ENCODE data around the gene COL5A1.

The COL5A1 gene

GRCh38 chr9:134656334-134657006 lies 14.9 kb downstream of the COL5A1 start:
- no peak overlapping the region for H3K27ac ChIP-seq (replicated peaks)
- no peak overlapping the region for H3K4me3 ChIP-seq (replicated peaks; ENCODE audit: insufficient read depth, low read length)
- H3K27me3 ChIP-seq (ENCODE audit: insufficient read depth, poor library complexity, severe bottlenecking) = no peaks in the 10 kb centered on the region
- DNase-seq (ENCODE audit: low read depth in 1 of 2, low spot score in 1 of 2) = no peak
- TF ChIP-seq REST (IDR thresholded peaks at IDR 0.05; ENCODE audit: insufficient replicate concordance, low read depth) (no peak), POLR2AphosphoS5 (IDR thresholded peaks at IDR 0.05; ENCODE audit: low read depth) (no peak), GABPA (IDR thresholded peaks at IDR 0.05; ENCODE audit: low read depth) (no peak), SPI1 (IDR thresholded peaks at IDR 0.05; ENCODE audit: borderline replicate concordance, low read depth) (no peak)
- TF ChIP-seq, protein P1, sequence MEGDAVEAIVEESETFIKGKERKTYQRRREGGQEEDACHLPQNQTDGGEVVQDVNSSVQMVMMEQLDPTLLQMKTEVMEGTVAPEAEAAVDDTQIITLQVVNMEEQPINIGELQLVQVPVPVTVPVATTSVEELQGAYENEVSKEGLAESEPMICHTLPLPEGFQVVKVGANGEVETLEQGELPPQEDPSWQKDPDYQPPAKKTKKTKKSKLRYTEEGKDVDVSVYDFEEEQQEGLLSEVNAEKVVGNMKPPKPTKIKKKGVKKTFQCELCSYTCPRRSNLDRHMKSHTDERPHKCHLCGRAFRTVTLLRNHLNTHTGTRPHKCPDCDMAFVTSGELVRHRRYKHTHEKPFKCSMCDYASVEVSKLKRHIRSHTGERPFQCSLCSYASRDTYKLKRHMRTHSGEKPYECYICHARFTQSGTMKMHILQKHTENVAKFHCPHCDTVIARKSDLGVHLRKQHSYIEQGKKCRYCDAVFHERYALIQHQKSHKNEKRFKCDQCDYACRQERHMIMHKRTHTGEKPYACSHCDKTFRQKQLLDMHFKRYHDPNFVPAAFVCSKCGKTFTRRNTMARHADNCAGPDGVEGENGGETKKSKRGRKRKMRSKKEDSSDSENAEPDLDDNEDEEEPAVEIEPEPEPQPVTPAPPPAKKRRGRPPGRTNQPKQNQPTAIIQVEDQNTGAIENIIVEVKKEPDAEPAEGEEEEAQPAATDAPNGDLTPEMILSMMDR (IDR thresholded peaks at IDR 0.05; ENCODE audit: insufficient read depth, low read length) = no peak

GRCh38 chr9:134657666-134658377 lies 16.2 kb downstream of the COL5A1 start:
- no peaks in the 10 kb centered on the region for H3K27me3 ChIP-seq (ENCODE audit: insufficient read depth, poor library complexity, severe bottlenecking)
- TF ChIP-seq, protein P1 (IDR thresholded peaks at IDR 0.05; ENCODE audit: insufficient read depth, low read length) = no peak
- no peak for TF ChIP-seq SPI1 (IDR thresholded peaks at IDR 0.05; ENCODE audit: borderline replicate concordance, low read depth)
- TF ChIP-seq REST (IDR thresholded peaks at IDR 0.05; ENCODE audit: insufficient replicate concordance, low read depth) = no peak
- TF ChIP-seq GABPA (IDR thresholded peaks at IDR 0.05; ENCODE audit: low read depth) = no peak
- TF ChIP-seq POLR2AphosphoS5 (IDR thresholded peaks at IDR 0.05; ENCODE audit: low read depth) = no peak
- no peak overlapping the region for H3K4me3 ChIP-seq (replicated peaks; ENCODE audit: insufficient read depth, low read length)
- no peak overlapping the region for H3K27ac ChIP-seq (replicated peaks)
- no peak for DNase-seq (ENCODE audit: low read depth in 1 of 2, low spot score in 1 of 2)

DNA sequence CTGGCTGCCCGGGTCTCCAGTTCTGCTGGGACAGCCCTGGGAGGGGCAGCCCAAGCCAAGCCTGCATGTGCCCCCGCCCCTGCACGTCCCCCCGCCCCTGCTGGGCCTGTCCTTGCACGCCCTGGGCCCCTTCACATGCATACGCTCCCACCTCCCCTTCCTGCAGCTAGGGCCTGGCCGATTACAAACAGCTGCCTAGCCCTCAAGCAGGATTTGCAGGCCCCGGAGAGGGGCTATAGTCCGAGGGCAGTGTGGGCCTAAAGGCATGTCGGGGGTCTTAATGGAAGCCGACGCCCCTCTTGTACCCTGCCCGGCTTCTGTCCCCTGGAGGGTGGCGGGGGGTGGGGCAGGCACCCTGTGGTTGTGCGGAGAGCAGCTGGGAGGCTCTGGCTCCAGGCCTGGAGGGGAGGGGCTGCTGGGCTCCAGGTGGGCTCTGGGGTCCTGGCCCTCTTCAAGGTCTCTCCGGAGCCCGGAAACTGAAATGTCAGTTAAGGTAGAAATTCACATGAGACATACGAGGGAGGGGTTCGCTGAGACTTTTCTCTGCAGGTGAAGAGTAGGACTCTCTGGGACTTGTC lies 16.9 kb downstream of the COL5A1 start:
- TF ChIP-seq, protein P1 (IDR thresholded peaks at IDR 0.05; ENCODE audit: insufficient read depth, low read length) = no peak
- no peak for TF ChIP-seq POLR2AphosphoS5 (IDR thresholded peaks at IDR 0.05; ENCODE audit: low read depth)
- no peak for DNase-seq (ENCODE audit: low read depth in 1 of 2, low spot score in 1 of 2)

More for the DNA sequence above, 16.9 kb downstream of the COL5A1 start:
- Histone ChIP-seq H3K4me3 (replicated peaks; ENCODE audit: insufficient read depth, low read length) (no peak overlapping the region), H3K27me3 (ENCODE audit: insufficient read depth, poor library complexity, severe bottlenecking) (no peaks in the 10 kb centered on the region), H3K27ac (replicated peaks) (no peak overlapping the region)

All from HL-60 (cell line).